K562 (cell line): ENCODE data around the gene ADGRE3. TPM values are rescaled to one million over a fixed set of nuclear protein-coding genes. Genes with fewer than 3 reads are reported as not detected.
A peak's percentile ranks its signal among the peaks of the same experiment; 100 is the strongest.

ENCODE experiments used
- ARID3B ChIP-seq: fragments of 250-450 bp; sonication (Bioruptor Pico); IDR thresholded peaks from 2 replicates; pipeline ENCODE4 v1.4.0; 2020; ENCODE audit warnings: borderline replicate concordance
- BCL6 ChIP-seq: fragments of 250-450 bp; sonication (Bioruptor Pico); IDR thresholded peaks from 2 replicates; pipeline ENCODE4 v1.4.0; 2020
- BDP1 ChIP-seq: IDR thresholded peaks from 3 replicates; pipeline ENCODE4 v1.6.1; 2011; ENCODE audit not compliant: insufficient read length, insufficient read depth
- BRF2 ChIP-seq: IDR thresholded peaks from 3 replicates; pipeline ENCODE4 v1.6.1; 2011; ENCODE audit warnings: borderline replicate concordance, mild to moderate bottlenecking; ENCODE audit not compliant: insufficient read length, insufficient read depth
- CBX1 ChIP-seq: sonication (generic); IDR thresholded peaks from 2 replicates; pipeline ENCODE4 v1.6.1; 2016; ENCODE audit warnings: antibody characterized with exemption, low read depth, mild to moderate bottlenecking
- ESRRA ChIP-seq: fragments of 450-650 bp; IDR thresholded peaks from 2 replicates; pipeline ENCODE4 v1.6.1; 2014; ENCODE audit warnings: low read depth, mild to moderate bottlenecking, moderate library complexity, borderline replicate concordance
- EWSR1 ChIP-seq: fragments of 450-650 bp; IDR thresholded peaks from 2 replicates; pipeline ENCODE4 v1.6.1; 2018; ENCODE audit warnings: borderline replicate concordance, mild to moderate bottlenecking, low read depth, moderate library complexity; ENCODE audit not compliant: partially characterized antibody
- FOXA3 ChIP-seq, 2 experiments: fragments of 450-650 bp in 1 of 2; sonication (generic) in 1 of 2; formaldehyde crosslinking; IDR thresholded peaks in 1 of 2; conservative IDR thresholded peaks in 1 of 2; 2 replicates each; pipeline versions ENCODE4 v1.4.0 to v1.8.0; 2020 to 2022; ENCODE audit warnings: mild to moderate bottlenecking in 2 of 2, missing genetic modification reagents in 1 of 2
- MED1 ChIP-seq: sonication (generic); formaldehyde crosslinking; IDR thresholded peaks from 2 replicates; pipeline ENCODE4 v1.8.1; 2023; ENCODE audit warnings: missing genetic modification reagents, borderline replicate concordance
- MNT ChIP-seq, 2 experiments: fragments of 450-650 bp; conservative IDR thresholded peaks; 2 replicates each; pipeline ENCODE4 v1.6.1; 2017; ENCODE audit warnings: mild to moderate bottlenecking in 2 of 2, moderate library complexity in 2 of 2
- PHB ChIP-seq: fragments of 250-450 bp; sonication (Bioruptor Pico); IDR thresholded peaks from 2 replicates; pipeline ENCODE4 v1.5.0; 2021
- RAD21 ChIP-seq, 2 experiments: fragments of 250-450 bp in 1 of 2; fragments of 450-650 bp in 1 of 2; sonication (Bioruptor Pico) in 1 of 2; formaldehyde crosslinking in 1 of 2; IDR thresholded peaks in 1 of 2; conservative IDR thresholded peaks in 1 of 2; 2 replicates each; pipeline versions ENCODE4 v1.4.0 to v1.8.0; 2020 to 2022; ENCODE audit warnings: mild to moderate bottlenecking in 2 of 2, moderate library complexity in 1 of 2
- SIN3A ChIP-seq, 2 experiments: fragments of 150-350 bp in 1 of 2; IDR thresholded peaks; 2 replicates each; pipeline ENCODE4 v1.6.1; 2011 to 2016; ENCODE audit warnings: borderline replicate concordance in 2 of 2, low read depth in 2 of 2, low read length in 2 of 2, mild to moderate bottlenecking in 2 of 2, moderate library complexity in 2 of 2; ENCODE audit not compliant: control insufficient read depth in 1 of 2
- SPI1 ChIP-seq: IDR thresholded peaks from 2 replicates; pipeline ENCODE4 v1.6.1; 2011; ENCODE audit warnings: low read depth, low read length, control low read depth, borderline replicate concordance
- TAF1 ChIP-seq: IDR thresholded peaks from 2 replicates; pipeline ENCODE4 v1.6.1; 2011; ENCODE audit warnings: mild to moderate bottlenecking, low read length, moderate library complexity; ENCODE audit not compliant: insufficient read depth, control insufficient read depth, severe bottlenecking; ENCODE audit errors: extremely low read depth
- XRCC5 ChIP-seq: fragments of 200-400 bp; formaldehyde crosslinking; IDR thresholded peaks from 2 replicates; pipeline ENCODE4 v1.6.1; 2017; ENCODE audit warnings: low read depth, mild to moderate bottlenecking, low read length
- ZEB2 ChIP-seq: fragments of 450-650 bp; IDR thresholded peaks from 2 replicates; pipeline ENCODE4 v1.6.1; 2016
- ZMIZ1 ChIP-seq, 2 experiments: fragments of 150-350 bp in 1 of 2; IDR thresholded peaks; 2 replicates each; pipeline ENCODE4 v1.6.1; 2012 to 2016; ENCODE audit warnings: low read depth in 2 of 2, low read length in 2 of 2, mild to moderate bottlenecking in 1 of 2, moderate library complexity in 1 of 2
- ZNF41 ChIP-seq: fragments of 250-450 bp; sonication (Bioruptor Pico); conservative IDR thresholded peaks from 2 replicates; pipeline ENCODE4 v1.4.0; 2020; ENCODE audit warnings: mild to moderate bottlenecking
- ZNF507 ChIP-seq: conservative IDR thresholded peaks from 2 replicates; pipeline ENCODE4 v1.6.1; 2017; ENCODE audit warnings: missing genetic modification characterization, missing compliant biosample characterization
- ZNF764 ChIP-seq: fragments of 250-450 bp; sonication (Bioruptor Pico); IDR thresholded peaks from 2 replicates; pipeline ENCODE4 v1.4.0; 2020; ENCODE audit warnings: low read depth, mild to moderate bottlenecking, moderate library complexity
- polyA plus RNA-seq, 8 experiments: library from polyadenylated mRNA; depleted of rRNA in 4 of 8; stranded (reverse) in 5 of 8; unstranded in 3 of 8; fragments of >200 nt; fragmentation: Nextera tagmentation in 2 of 8; fragmentation: Illumina TruSeq in 1 of 8; extraction: Ambion mirVana in 2 of 8; extraction: Trizol in 1 of 8; gene quantifications; 2 replicates each; pipeline versions ENCODE4 v1.2.1 to v1.2.3, GENCODE V29; 2011 to 2014; ENCODE audit warnings: inconsistent platforms in 1 of 8, missing spikeins in 1 of 8
- total RNA-seq, 7 experiments: library from RNA; depleted of rRNA in 6 of 7; stranded (reverse); fragments of >200 nt in 6 of 7; fragmentation: Illumina TruSeq in 2 of 7; extraction: Trizol in 2 of 7; gene quantifications; 2 replicates each; pipeline versions ENCODE4 v1.2.1 to v1.2.3, GENCODE V29; 2011 to 2021; ENCODE audit warnings: low replicate concordance in 1 of 7

ADGRE3 gene
- total and polyA plus RNA-seq, 9 of the 15 experiments (the other 6 are each of a cell fraction or from before 2014, with no cell fraction given) = not detected

- TF ChIP-seq BRF2 (no peak), RAD21 (CRISPR knock-in tag; conservative IDR thresholded peaks at IDR 0.05 in 1 of 2, IDR thresholded peaks at IDR 0.05 in 1 of 2) (no peak), FOXA3 (CRISPR knock-in tag; conservative IDR thresholded peaks at IDR 0.05 in 1 of 2, IDR thresholded peaks at IDR 0.05 in 1 of 2) (no peak), PHB (no peak), ESRRA (peak; percentile 45; the same call in 1 of the 2 replicates), BCL6 (CRISPR knock-in tag) (no peak), XRCC5 (no peak), MNT (conservative IDR thresholded peaks at IDR 0.05) (no peak), SIN3A (IDR thresholded peaks at IDR 0.05; ENCODE audit: borderline replicate concordance in 2 of 2, control insufficient read depth in 1 of 2, low read depth in 2 of 2, low read length in 2 of 2) (no peak), SPI1 (peak; percentile 73; the same call in 1 of the 2 replicates), ZEB2 (no peak), ZMIZ1 (IDR thresholded peaks at IDR 0.05; ENCODE audit: low read depth in 2 of 2, low read length in 2 of 2) (no peak), ZNF507 (no peak), MED1 (CRISPR knock-in tag) (no peak), CBX1 (no peak), BDP1 (no peak), ZNF41 (CRISPR knock-in tag) (no peak), ARID3B (CRISPR knock-in tag) (no peak), TAF1 (no peak), ZNF764 (CRISPR knock-in tag) (no peak), EWSR1 (no peak)
Measured at GRCh38 chr19:14614099-14614412, 60.6 kb downstream of the ADGRE3 start (continued).
